Ishikawa (cell line): Measurements from ENCODE around the gene PPARG.

Experiments used
- CEBPB ChIP-seq: IDR thresholded peaks from 2 replicates; pipeline ENCODE4 v1.6.1; 2012
- CREB1 ChIP-seq: IDR thresholded peaks from 2 replicates; pipeline ENCODE4 v1.6.1; 2012; ENCODE audit warnings: low read depth
- EP300 ChIP-seq: IDR thresholded peaks from 2 replicates; pipeline ENCODE4 v1.6.1; 2012; ENCODE audit warnings: borderline replicate concordance
- NFIC ChIP-seq: IDR thresholded peaks from 2 replicates; pipeline ENCODE4 v1.6.1; 2012
- RAD21 ChIP-seq: IDR thresholded peaks from 2 replicates; pipeline ENCODE4 v1.6.1; 2012; ENCODE audit warnings: low read depth
- TAF1 ChIP-seq: IDR thresholded peaks from 2 replicates; pipeline ENCODE4 v1.6.1; 2012; ENCODE audit warnings: low read depth, mild to moderate bottlenecking
- YY1 ChIP-seq: IDR thresholded peaks from 2 replicates; pipeline ENCODE4 v1.6.1; 2012; ENCODE audit warnings: low read depth
- TF ChIP-seq, protein P1 (sequence below): IDR thresholded peaks from 2 replicates; pipeline ENCODE4 v1.6.1; 2012

DNA sequence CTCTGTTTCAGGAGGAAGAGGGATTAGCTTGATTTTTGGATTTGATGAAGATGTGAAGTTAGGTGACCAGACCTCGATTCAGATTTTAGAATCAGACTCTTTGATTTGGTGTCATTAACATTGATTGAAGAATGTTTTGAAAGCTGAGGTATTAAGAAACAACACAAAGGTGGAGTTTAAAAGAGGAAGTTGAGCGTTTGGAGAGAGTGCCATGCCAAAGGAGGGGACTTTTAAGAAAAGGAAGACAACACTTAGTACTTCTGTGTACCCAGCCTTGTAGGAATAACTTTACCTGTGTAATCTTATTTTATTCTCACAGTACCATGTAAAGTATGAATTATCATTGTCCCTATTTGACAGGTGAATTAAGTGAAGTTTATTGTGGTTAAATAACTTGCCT, 34.4 kb downstream of the PPARG start:
- TF ChIP-seq TAF1 (no peak), YY1 (no peak), NFIC (no peak), CEBPB (no peak), CREB1 (no peak), RAD21 (no peak), EP300 (no peak)
- TF ChIP-seq, protein P1, sequence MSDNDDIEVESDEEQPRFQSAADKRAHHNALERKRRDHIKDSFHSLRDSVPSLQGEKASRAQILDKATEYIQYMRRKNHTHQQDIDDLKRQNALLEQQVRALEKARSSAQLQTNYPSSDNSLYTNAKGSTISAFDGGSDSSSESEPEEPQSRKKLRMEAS = no peak
